ENCODE measurements around the gene KCNT1. TPM values are rescaled to one million over a fixed set of nuclear protein-coding genes. Genes with fewer than 3 reads are reported as not detected.

The KCNT1 gene
- total RNA-seq, 1 experiment from 2014 or later: not detected

DNA sequence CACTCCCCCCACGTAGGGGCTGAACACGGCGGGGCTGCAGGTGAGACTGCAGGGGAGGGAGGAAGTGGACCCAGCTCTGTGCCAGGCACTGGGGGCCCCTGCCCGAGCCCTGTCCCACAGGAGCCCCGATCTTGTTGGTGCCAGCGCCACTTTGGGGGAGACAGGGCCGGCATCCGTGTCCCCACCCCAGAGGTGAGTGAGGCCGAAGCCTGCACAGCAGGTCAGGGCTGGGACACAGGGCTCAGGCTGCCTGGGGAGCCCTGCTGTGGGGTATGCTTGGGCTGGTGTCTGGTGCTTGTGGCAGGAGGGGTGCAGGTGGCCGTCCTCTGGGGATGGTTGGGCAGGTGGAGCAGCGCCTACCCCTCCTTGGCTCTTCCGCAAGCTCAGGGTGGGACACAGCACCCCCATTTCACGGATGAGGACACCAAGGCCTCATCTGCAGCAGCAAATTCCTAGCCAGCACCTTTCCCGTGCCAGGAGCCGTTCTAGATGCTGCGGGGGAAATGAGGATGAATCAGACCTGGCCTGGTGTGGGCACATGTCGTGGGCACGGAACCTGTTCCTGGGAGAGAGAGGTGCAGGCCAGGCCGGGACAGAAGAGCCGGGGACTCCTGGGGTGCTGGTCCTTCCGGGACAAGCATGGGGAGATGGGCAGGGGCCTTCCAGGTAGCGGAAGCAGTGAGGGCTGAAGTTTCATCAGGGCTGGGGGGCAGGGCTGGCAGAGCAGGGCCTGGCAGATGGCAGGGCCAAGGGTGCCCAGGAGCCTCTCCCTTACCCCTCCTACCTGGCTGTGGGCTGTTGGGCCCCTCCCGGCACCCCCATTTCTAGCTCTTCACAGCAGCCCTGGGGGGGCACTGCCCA lies 35.2 kb downstream of the KCNT1 start:
- in situ Hi-C loops (cut with HindIII; ENCODE audit: low sequenced_read_pairs): no loop called here

DNA sequence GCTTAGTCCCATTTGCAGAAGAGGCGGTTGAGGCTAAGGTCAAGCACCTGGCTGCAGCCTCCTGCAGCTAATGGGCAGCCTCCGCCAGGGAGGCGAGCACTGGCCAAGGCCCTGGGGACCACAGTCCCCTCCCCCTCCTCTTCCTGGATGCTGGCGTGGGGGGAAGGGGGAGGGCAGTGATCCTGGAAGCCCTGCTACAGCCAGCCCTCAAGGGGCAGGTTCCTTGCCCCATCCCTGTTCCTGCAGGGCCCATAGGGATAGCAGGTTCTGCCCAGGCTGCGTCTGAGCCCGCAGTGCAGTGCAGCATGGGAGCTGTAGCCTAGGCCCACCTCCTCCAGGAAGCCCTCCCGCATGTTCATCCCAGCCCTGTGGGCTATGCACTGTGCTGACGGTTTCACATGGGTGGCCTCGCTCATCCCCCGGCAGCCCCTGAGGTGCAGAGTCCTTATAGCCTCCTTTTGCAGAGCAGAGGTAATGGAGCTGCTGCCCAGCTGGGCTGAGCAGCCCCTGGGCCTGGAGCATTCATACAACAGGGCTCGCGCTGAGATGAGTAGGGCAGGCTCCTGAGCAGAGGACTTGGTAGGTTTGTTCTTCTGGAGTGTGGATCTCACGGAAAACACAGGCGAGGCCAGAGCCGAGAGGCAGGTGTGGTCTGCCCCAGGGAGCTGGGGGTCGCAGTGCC lies 36.0 kb downstream of the KCNT1 start:
- in situ Hi-C loops (cut with HindIII; ENCODE audit: low sequenced_read_pairs): no loop called here
- DNase-seq (ENCODE audit: low spot score): no peak

More for the DNA sequence above, 35.2 kb downstream of the KCNT1 start:
- peak; percentile 59 for DNase-seq (ENCODE audit: low spot score)

DNA sequence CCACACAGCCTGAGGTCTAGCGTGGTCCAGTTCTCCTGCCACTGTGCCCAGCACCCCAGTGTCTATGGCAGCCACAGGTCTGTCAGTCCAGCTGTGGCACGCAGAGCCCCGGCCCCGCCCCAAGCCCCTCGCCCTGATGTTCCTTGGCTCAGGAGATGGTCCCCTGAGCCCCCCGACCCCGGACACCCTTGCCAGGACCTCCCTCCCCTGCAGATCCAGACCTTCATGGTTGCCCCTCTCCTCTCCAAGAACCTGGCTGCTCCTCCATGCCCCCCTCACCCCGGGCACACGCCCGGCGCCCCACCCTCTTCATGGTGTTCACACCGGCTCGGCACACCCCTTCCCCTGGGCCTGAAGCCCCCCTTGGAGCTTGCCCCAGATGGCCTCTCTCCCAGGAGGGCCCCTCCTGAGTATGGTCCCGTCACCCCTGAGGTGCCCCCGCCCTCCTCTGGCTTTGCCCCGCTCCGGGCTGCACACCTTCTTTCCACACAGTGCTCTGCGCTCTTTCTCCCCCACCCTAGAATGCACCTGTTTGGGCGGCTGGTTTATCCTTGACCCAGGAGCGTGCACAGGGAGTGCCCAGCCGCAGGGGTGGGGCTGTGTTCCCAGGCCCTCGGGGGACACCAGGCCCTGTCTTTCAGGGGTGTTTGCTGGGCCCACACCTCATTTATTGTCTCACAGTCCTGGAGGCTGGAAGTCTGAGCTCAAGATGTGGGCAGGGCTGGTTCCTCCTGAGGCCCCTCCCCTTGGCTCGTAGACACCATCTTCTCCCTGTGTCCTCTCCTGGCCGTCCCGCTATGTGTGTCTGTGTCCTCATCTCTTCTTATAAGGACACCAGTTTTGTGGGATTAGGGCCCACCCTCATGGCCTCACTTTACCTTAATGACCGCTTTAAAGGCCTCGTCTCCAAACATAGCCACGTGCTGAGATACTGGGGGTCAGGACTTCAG lies 37.6 kb downstream of the KCNT1 start:
- in situ Hi-C loops (cut with HindIII; ENCODE audit: low sequenced_read_pairs): no loop called here
- peak; percentile 72 for DNase-seq (ENCODE audit: low spot score)

DNA sequence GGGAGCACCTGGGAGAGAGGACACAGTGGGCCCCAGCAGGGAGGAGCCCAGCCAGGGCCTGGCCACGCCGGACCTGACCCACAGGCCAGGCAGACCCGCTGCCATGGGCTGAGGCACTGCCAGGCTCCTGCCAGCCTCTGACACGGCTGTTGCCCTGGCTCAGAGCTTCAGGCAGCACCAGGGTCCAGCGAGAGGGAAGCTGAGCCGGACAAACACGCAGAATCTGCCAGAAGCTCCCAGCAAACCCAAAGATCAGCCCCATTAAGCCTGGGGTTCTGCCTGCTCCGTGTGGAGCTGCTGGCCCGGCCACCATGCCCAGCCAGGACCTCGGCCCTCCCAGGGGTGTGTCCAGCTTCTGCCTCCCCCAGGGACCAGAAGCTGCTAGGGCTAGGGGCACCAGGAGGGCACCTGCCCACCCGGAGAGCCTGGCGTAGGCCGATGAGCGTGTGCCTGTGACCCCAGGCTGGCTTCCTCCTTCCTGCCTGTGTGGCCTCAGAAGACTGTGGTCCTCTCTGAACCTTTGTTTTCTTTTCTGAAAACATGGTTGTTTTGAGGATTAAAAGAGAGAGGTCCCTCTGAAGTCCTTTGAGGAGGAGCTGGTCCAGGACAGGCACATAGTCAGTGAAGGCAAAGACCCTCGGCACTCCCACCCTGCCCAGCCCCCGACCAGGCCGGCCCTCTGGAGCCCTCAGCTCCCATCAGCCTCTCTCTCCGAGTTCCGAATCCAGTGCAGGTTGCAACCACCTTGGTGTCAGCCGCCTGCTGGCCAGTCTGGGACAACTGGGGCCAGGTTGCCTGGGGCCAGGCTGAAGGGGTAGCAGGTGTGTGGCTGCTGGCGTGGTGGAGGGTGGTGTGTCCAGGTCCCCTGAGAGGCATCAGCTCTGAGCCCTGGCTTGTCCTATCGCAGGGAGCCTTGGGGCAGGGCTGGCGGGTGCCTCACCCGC lies 39.6 kb downstream of the KCNT1 start:
- in situ Hi-C loops (cut with HindIII; ENCODE audit: low sequenced_read_pairs): no loop called here
- peak; percentile 41 for DNase-seq (ENCODE audit: low spot score)

DNA sequence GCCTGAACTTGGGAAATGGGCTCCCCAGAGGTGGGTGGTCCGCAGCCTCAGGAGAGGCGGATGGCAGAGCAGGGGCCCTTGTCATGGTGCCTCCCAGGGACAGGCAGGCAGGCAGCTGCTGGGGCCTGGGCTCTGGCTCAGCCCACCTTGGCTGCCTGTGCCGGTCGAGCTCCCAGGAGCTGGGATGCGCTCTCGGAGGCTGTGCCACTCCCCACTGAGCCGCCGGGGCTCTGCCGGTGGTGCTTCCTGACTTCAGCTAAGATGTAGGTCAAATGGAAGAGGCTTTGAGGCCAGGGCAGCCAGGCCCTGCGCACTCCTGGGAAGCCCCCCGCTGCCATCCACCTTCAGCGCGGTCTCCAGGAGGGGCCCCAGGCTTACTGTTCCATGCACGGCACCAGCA lies 41.0 kb downstream of the KCNT1 start:
- in situ Hi-C loops (cut with HindIII; ENCODE audit: low sequenced_read_pairs): no loop called here
- peak; percentile 22 for DNase-seq (ENCODE audit: low spot score)

DNA sequence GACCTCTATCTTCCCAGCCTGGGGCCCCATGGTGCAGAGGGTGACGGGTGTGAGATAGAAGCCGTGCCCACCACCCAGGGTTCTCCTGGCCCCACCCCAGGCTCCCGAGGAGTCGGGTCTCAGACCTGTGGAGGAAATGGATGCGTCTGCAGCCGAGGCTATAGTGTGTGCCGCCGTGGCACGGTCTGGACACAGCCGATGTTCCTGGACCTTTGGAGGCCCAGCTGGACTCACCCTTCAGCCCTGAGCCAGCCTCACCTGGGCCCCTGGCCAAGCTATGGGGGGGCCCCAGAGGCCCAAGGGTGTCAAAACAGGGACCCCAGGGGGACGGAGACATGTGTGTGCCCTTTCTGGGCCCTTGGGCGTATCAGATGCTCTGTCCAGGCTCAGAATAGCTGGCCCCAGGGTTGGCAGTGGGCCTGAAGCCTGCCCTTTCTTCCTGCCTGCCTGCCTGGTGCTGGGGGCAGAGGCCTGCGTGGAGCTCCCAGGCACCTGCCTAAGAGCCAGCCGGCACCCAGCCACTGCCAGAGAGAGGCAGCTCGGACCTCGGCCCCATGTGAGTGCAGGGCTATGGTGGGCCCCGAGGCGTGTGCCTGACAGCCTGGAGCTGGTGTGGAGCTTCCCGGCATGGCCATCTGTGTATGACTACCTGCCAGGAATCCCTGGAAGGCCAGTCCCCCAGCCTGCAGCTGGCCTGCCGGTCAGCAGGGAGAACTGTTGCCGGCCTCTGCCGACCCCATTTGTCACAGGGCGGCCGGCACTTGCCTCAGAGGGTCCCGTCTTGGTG lies 41.8 kb downstream of the KCNT1 start:
- in situ Hi-C loops (cut with HindIII; ENCODE audit: low sequenced_read_pairs): no loop called here
- DNase-seq (ENCODE audit: low spot score): peak; percentile 69

DNA sequence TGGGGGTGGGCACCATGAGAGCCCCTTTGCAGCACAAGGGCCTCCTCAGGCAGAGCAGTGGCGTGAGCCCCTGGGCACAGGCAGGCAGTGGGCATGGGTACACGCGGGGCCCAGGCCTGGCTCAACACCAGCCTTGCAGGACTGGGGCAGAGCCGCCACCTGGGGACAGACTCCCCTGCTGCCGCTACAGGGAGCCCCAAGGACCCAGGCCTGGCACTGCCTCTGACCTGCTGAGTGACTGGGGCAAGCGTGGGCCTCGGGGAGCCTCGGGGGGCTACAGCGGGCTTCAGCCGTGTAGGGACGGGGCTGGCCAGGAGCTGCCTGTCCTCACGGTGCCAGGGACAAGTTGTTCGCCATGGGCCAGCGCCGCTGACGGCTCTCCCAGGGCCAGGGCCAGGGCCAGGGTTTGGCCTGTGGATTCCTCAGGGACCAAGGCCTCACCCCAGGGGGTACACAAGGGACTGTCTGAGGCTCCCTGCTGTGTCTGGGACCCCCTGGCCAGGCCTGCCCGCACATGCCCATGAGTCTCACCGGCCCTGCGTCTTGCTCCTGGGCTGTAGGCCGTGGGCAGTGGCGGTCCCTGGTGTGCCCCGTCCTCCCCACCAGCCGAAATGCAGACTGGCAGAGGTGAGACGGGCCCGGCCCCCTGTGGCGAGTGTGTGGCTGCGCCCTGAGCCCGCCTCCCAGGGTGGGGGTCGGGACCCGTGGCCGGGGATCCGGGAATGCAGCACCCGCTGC lies 42.5 kb downstream of the KCNT1 start:
- DNase-seq (ENCODE audit: low spot score): no peak
- in situ Hi-C loops (cut with HindIII; ENCODE audit: low sequenced_read_pairs): no loop called here

DNA sequence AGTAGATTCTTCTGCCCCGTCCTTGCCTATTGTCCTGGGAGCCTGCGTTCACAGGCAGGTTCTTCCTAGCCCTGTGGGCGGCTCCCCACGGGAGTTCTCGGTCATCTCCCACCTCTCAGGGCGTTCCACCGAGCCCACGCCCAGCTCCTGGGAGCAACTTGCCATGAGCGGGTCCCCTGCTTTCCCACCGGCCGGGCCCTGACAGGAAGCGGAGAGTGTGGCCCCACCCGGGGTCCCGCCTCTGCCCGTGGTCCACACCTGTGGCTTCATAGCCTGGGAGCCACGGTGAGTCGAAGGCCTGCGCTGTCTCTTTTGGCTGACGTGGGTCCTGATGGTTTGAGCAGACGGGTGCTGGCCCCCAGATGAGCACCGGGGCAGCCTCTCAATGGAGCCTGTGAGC lies 43.2 kb downstream of the KCNT1 start:
- no peak for DNase-seq (ENCODE audit: low spot score)
- in situ Hi-C loops (cut with HindIII; ENCODE audit: low sequenced_read_pairs): no loop called here

DNA sequence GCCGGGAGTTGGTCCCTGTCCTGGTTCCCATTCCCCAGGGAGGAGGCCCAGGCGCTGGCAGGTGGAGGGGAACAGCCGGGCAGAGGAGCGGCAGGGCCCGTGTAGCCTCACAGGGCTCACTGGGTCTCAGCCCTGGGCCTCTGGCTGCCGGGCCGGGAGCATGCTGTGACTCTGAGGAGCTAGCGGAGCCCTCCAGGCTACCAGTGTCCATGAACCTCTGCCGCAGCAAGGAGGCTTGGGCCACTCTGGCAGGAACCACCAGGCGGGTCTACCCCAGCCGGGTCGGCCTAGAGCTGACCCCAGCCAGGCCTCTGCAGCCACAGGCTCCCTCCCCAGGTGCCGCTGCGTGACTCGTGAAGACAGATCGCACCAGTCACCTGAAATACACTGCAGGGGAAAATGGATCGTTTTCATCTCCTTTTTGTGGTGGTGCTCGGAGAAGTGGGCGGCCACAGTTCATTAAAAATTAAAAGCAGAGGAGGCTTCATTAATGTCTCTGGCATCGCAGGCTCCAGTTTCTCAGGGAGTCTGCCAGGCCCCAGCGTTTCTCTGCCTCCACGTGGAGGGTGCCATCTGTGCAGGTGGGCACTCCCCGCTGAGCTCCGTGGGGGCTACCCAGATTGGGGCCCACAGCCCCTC lies 43.8 kb downstream of the KCNT1 start:
- DNase-seq (ENCODE audit: low spot score): no peak
- in situ Hi-C loops (cut with HindIII; ENCODE audit: low sequenced_read_pairs): no loop called here

DNA sequence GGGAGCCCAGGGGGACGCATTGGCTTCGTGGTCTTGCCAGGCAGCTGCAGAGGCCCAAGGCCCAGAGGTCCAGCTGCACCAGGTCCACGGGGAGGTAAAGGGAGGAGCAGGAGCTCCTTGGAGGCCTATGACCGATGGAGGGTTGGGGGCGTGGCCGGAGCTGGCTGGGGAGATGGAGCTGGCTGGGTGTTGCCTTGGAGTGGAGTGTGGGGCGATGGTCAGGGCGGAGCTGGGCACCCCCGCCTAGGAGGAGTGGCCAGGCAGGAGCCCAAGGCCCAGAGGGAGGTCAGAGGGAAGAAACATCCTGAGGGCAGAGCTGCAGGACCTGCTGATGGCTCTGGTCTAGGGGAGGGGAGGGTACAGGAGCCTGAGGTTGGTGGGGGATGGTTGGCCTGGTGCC lies 44.6 kb downstream of the KCNT1 start:
- no peak for DNase-seq (ENCODE audit: low spot score)
- in situ Hi-C loops (cut with HindIII; ENCODE audit: low sequenced_read_pairs): no loop called here

DNA sequence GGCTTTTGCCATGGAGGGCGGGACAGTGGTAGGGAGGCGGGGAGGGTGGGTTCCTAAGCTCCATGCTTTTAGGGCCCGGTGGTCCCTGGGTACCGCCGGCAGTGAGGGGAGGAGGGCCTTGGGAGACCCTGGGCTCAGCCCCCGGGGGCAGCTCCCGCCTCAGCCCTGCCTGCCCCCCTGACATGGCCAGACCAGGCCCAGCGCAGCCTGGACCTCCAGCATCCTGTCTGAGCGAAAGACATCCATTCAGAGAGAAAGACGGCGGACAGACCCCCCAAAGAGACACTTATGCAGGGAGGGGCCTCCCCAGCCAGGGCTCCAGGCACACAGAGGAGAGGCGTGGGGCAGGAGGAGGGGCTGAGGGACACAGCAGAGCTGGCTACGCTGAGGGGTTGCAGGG lies 45.3 kb downstream of the KCNT1 start:
- in situ Hi-C loops (cut with HindIII; ENCODE audit: low sequenced_read_pairs): no loop called here
- no peak for DNase-seq (ENCODE audit: low spot score)

DNA sequence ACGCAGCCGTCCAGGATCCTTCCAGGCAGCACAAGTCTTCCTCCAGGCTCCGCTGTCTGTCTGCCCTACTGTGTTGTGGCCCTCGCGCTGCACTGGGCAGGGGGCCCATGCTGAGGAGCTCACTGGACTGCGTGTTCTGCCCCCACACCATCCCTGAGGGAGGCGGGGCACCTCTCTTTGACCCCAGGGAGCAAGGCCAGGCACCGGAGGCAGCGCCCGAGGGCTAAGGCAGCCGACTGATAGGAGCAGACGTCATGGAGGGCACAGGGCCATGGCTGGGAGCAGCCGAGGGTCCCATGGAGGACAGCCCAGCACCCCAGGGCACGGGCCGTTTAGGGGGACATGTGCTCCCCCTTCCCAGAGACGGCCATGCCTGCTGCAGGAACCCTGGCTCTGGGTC lies 46.7 kb downstream of the KCNT1 start:
- no peak for DNase-seq (ENCODE audit: low spot score)
- in situ Hi-C loops (cut with HindIII; ENCODE audit: low sequenced_read_pairs): no loop called here

DNA sequence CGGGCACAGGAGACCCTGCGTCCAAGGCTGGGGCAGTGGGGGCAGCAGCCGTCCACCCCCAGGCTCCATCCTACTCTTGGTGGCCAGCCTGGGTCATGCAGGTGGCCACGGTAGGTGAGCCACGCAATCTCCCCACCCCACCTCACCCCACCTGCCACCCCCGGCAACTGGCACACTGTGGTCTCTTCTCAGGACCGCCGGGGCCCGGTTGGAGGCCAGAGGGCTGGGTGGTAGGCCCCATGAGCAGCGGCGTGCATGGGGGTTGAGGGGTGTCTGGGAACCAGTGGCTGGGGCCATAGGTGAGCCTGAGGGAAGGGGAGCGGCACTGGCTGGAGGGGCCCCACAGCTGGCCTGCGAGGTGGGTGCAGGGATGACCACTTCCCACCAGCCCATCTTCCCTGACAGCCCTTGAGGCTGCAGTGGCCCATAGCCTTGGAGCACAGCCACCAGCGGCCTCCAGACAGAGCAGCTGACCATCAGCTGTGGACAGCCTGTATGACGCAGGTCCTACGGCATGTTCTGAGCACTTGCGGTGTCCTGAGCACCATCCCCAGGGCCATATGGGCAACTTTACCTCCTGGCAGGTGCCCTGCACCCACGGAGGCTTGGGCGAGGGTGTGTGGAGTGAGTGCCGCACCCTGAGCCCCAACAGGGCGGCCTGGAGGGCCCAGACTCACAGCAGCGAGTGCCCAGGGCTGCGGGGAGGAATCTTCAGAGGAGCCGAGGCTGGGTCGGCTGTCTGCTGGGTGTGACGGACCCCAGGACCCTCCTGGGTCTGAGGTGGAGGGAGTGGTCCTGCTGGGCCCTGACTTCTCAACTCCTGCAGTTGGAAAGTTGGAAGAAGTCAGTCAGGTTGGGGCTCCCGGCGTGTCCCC lies 47.4 kb downstream of the KCNT1 start:
- DNase-seq (ENCODE audit: low spot score): no peak
- in situ Hi-C loops (cut with HindIII; ENCODE audit: low sequenced_read_pairs): no loop called here

DNA sequence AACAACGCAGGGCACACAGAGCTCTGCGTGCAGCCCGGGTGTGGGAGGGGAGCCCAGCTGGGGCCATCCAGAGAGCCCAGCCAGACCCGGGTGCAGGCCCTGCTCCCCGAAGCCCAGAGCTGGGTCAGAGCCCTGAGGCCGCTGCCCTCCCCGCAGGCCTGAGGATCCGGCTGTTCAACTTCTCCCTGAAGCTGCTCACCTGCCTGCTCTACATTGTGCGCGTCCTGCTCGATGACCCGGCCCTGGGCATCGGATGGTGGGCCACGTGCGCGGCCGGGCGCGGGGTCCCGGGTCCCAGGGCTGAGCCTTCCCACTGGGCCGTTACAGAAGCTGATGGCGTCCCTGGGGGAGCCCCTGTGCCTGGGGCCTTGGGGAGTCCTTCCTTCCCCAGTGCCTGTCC lies 48.8 kb downstream of the KCNT1 start:
- in situ Hi-C loops (cut with HindIII; ENCODE audit: low sequenced_read_pairs): no loop called here
- no peak for DNase-seq (ENCODE audit: low spot score)

DNA sequence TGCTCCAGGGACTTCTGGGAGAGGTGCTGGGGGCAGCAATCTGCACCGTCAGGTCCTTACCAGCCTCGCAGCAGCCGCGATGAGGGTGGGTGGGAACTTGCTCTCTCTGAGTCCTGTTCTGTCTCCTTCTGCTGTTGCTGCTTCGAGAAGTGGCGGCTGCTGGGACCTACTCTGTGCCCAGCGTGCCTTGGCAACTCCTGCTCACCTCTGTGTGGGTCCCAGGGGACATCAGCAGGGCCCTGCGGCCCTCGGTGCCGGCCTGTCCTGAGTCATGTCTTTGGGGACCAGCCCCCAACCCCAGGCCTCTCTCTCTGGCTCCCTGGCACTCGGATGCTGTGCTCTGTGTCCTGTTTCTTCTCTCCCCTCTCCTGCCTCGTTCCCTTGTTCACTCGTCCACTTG lies 49.5 kb downstream of the KCNT1 start:
- no peak for DNase-seq (ENCODE audit: low spot score)
- in situ Hi-C loops (cut with HindIII; ENCODE audit: low sequenced_read_pairs): no loop called here

Measured in G401 (cell line).